ENCODE results near the gene PTPRD.

The PTPRD gene

GRCh38 chr9:8365466-8366160, 2247.2 kb downstream of the PTPRD start:
- in situ Hi-C loops (cut with MboI; ENCODE audit: low sequenced_read_pairs, unreplicated experiment) = no loop called here
- no peak for TF ChIP-seq CTCF (IDR thresholded peaks at IDR 0.05; ENCODE audit: borderline replicate concordance, control extremely low read depth, extremely low read depth, insufficient read depth, missing control alignments)
- DNase-seq (ENCODE audit: low spot score) = no peak

GRCh38 chr9:8365029-8365428, 2247.8 kb downstream of the PTPRD start:
- TF ChIP-seq CTCF (IDR thresholded peaks at IDR 0.05; ENCODE audit: borderline replicate concordance, control extremely low read depth, extremely low read depth, insufficient read depth, missing control alignments) = no peak
- in situ Hi-C loops (cut with MboI; ENCODE audit: low sequenced_read_pairs, unreplicated experiment) = no loop called here
- no peak for DNase-seq (ENCODE audit: low spot score)

DNA sequence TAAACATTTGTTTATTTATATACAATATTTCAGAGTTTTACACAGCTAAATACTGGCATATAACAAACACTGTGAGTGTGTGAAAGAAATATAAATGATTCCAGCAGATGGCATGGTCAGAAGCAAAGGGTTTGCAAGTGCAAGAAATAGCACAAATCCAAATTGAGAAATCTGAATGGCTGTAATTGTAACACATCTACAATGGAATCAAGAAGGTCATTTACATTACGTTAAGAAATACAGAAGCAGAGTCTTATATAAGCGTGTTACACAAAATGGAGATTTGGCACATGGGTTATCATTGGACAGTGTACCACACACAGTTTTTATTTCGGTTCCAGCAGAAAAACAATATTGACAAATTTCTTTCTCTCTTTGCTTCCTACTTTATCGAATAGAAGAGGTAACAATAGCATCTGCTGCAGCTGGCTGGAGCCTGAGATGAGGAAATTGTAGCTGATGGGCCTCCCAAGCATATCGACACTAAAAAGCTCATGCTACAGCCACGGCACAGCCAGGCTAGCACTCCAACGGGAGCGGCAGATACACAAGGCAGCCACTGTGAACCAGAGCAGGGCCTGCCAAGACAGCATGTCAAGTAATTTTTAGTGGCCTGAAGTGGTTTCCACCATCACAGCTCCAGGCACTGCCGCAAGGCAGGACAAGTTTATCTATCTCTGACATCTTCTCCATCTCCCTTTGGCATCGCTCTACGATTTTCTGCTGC, 2248.6 kb downstream of the PTPRD start:
- DNase-seq (ENCODE audit: low spot score) = no peak
- no peak for TF ChIP-seq CTCF (IDR thresholded peaks at IDR 0.05; ENCODE audit: borderline replicate concordance, control extremely low read depth, extremely low read depth, insufficient read depth, missing control alignments)
- in situ Hi-C loops (cut with MboI; ENCODE audit: low sequenced_read_pairs, unreplicated experiment) = no loop called here

- DNase-seq (ENCODE audit: low spot score) = no peak
- in situ Hi-C loops (cut with MboI; ENCODE audit: low sequenced_read_pairs, unreplicated experiment) = no loop called here
- no peak for TF ChIP-seq CTCF (IDR thresholded peaks at IDR 0.05; ENCODE audit: borderline replicate concordance, control extremely low read depth, extremely low read depth, insufficient read depth, missing control alignments)
Measured at GRCh38 chr9:8362250-8362649, 2250.6 kb downstream of the PTPRD start.

- in situ Hi-C loops (cut with MboI; ENCODE audit: low sequenced_read_pairs, unreplicated experiment) = no loop called here
Measured at GRCh38 chr9:8361364-8361763, 2251.4 kb downstream of the PTPRD start.

DNA sequence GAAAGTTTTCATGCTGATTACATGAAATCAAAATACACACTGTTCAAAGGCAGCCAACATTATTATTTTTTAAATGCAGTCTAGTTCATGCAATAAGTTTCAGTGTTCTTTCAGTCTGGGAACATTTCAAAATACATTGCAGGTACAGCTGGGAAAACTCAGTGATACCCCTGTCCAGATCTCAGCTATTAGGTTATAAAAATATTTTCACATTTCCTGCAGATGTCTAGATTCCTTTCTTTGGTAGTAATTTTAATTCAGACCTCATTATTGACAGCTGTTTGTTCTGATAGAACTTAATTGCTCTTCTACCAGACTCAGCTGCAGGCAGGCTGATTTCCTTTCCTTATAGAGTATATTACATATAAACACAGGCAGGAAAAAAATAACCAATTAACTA, 2256.4 kb downstream of the PTPRD start:
- DNase-seq (ENCODE audit: low spot score) = no peak
- in situ Hi-C loops (cut with MboI; ENCODE audit: low sequenced_read_pairs, unreplicated experiment) = no loop called here
- no peak for TF ChIP-seq CTCF (IDR thresholded peaks at IDR 0.05; ENCODE audit: borderline replicate concordance, control extremely low read depth, extremely low read depth, insufficient read depth, missing control alignments)

More at GRCh38 chr9:8361364-8361763, 2251.4 kb downstream of the PTPRD start:
- no peak for DNase-seq (ENCODE audit: low spot score)
- no peak for TF ChIP-seq CTCF (IDR thresholded peaks at IDR 0.05; ENCODE audit: borderline replicate concordance, control extremely low read depth, extremely low read depth, insufficient read depth, missing control alignments)

Measured in GM13976 (cell line).